Cardiac fibroblast (primary cell): ENCODE measurements around the gene PARVB.

Source experiments
- DNase-seq, 2 donors: peaks; one replicate each; pipeline versions ENCODE4 v3.0.0 to v3.0.0-alpha.2; 2010; ENCODE audit warnings: low read depth in 2 of 2
- H3K4me3 ChIP-seq, 2 donors: replicated peaks in 1 of 2; 1 replicate in 1 of 2; 2 replicates in 1 of 2; pipeline ENCODE4 v1.5.1; 2011; ENCODE audit warnings: low read depth in 2 of 2, low read length in 2 of 2, mild to moderate bottlenecking in 2 of 2, moderate library complexity in 1 of 2
- CTCF ChIP-seq: IDR thresholded peaks from one replicate; pipeline ENCODE4 v1.5.1; 2011; ENCODE audit warnings: low read depth, mild to moderate bottlenecking, low read length, inconsistent platforms

Gene PARVB

GRCh38 chr22:44026066-44026629 is 2.0 kb downstream of the PARVB start:
- TF ChIP-seq CTCF, result no peak
- DNase-seq, result peak in 1 of 2 donors; percentile 16
- H3K4me3 ChIP-seq, result peak overlapping the region in 1 of 2 donors; percentile 10

GRCh38 chr22:44026630-44027511 is 2.8 kb downstream of the PARVB start:
- peak overlapping the region in 1 of 2 donors; percentile 10 for H3K4me3 ChIP-seq
- peak; percentile 77 to 88 for DNase-seq
- no peak for TF ChIP-seq CTCF

GRCh38 chr22:44028091-44028490 is 4.0 kb downstream of the PARVB start:
- DNase-seq, result no peak
- no peak for TF ChIP-seq CTCF
- H3K4me3 ChIP-seq, result no peak overlapping the region

GRCh38 chr22:44029069-44029468 is 5.0 kb downstream of the PARVB start:
- no peak overlapping the region for H3K4me3 ChIP-seq
- TF ChIP-seq CTCF, result no peak
- no peak for DNase-seq

- no peak for TF ChIP-seq CTCF
- DNase-seq, result no peak
- H3K4me3 ChIP-seq, result no peak overlapping the region
These were observed 6.1 kb downstream of the PARVB start for GRCh38 chr22:44030051-44030701.

- DNase-seq, result no peak
- no peak for TF ChIP-seq CTCF
- H3K4me3 ChIP-seq, result no peak overlapping the region
These were observed 6.6 kb downstream of the PARVB start for GRCh38 chr22:44030702-44031082.
